A673 (cell line): ENCODE results near the gene IBA57. TPM values are rescaled to one million over a fixed set of nuclear protein-coding genes. Genes with fewer than 3 reads are reported as not detected.

ENCODE experiments used
- BruUV-seq: library from RNA; stranded (reverse); fragments of 400-500 nt; replicated peaks from 2 replicates; lab custom pipeline; 2021; lab: Mats Ljungman, UMichigan
- CTCF ChIA-PET: fragments of 300-600 bp; sonication (Branson Sonifier 250); formaldehyde crosslinking; loops from one replicate; lab custom pipeline; 2022; ENCODE audit warnings: antibody characterized with exemption; lab: Charles Lee
- POLR2A ChIA-PET: fragments of 300-600 bp; sonication (Branson Sonifier 250); formaldehyde crosslinking; loops from one replicate; lab custom pipeline; 2022; ENCODE audit warnings: antibody characterized with exemption; ENCODE audit not compliant: low non-redundant PET; lab: Charles Lee
- DNase-seq: peaks from one replicate; pipeline ENCODE4 v3.0.0-alpha.2; 2015; ENCODE audit warnings: low spot score
- H3K27ac ChIP-seq: fragments of 200-600 bp; sonication (generic); 2 replicates; pipeline ENCODE4 v1.5.1; 2016; ENCODE audit warnings: mixed run types, low read depth, mild to moderate bottlenecking, mixed read lengths, antibody characterized with exemption, low read length; ENCODE audit not compliant: poor library complexity, severe bottlenecking
- H3K27me3 ChIP-seq: fragments of 200-600 bp; sonication (generic); replicated peaks from 2 replicates; pipeline ENCODE4 v1.6.1; 2017; ENCODE audit warnings: mixed run types, low read depth, mild to moderate bottlenecking, mixed read lengths, antibody characterized with exemption, low read length; ENCODE audit not compliant: insufficient read depth, poor library complexity
- H3K36me3 ChIP-seq: fragments of 200-600 bp; sonication (generic); 2 replicates; pipeline ENCODE4 v1.6.1; 2016; ENCODE audit warnings: mixed run types, mild to moderate bottlenecking, mixed read lengths, antibody characterized with exemption, low read length; ENCODE audit not compliant: insufficient read depth, poor library complexity, severe bottlenecking
- H3K4me1 ChIP-seq: fragments of 200-600 bp; sonication (generic); 2 replicates; pipeline ENCODE4 v1.6.1; 2017; ENCODE audit warnings: mixed run types, mild to moderate bottlenecking, mixed read lengths, antibody characterized with exemption, low read length; ENCODE audit not compliant: insufficient read depth, poor library complexity, severe bottlenecking
- H3K4me3 ChIP-seq: fragments of 200-600 bp; sonication (generic); 2 replicates; pipeline ENCODE4 v1.5.1; 2016; ENCODE audit warnings: low read depth, mixed run types, mild to moderate bottlenecking, mixed read lengths, low read length; ENCODE audit not compliant: poor library complexity, severe bottlenecking
- H3K9me3 ChIP-seq: fragments of 200-600 bp; sonication (generic); 2 replicates; pipeline ENCODE4 v1.6.1; 2016; ENCODE audit warnings: mixed run types, low read depth, mild to moderate bottlenecking, mixed read lengths, antibody characterized with exemption, low read length; ENCODE audit not compliant: poor library complexity, severe bottlenecking
- EZH2 ChIP-seq: fragments of 200-600 bp; sonication (generic); IDR thresholded peaks from 2 replicates; pipeline ENCODE4 v1.6.1; 2017; ENCODE audit warnings: borderline replicate concordance, low read depth, mild to moderate bottlenecking, mixed read lengths, antibody characterized with exemption, low read length; ENCODE audit not compliant: poor library complexity, severe bottlenecking
- intact Hi-C: fragments of 100-400 bp; cut with micrococcal nuclease; formaldehyde crosslinking; loops from one replicate; pipeline ENCODE4 v1.10.0; 2022; ENCODE audit not compliant: unreplicated experiment
- total RNA-seq: library from RNA; stranded (reverse); gene quantifications from 2 replicates; pipeline ENCODE4 v1.2.3, GENCODE V29; 2021
- TF ChIP-seq, protein P1 (sequence below): fragments of 300-800, 200-600 bp; sonication (generic); conservative IDR thresholded peaks from 2 replicates; pipeline ENCODE4 v1.5.1; 2017; ENCODE audit warnings: low read depth, mild to moderate bottlenecking, antibody characterized with exemption, low read length, moderate library complexity, mixed read lengths

The IBA57 gene
- total RNA-seq, 1 experiment from 2014 or later: 12.1 TPM

GRCh38 chr1:228120351-228120750, 45.3 kb upstream of the IBA57 start:
- POLR2A ChIA-PET: interaction anchor here (0.6 kb wide), 1 partner anchor 23 kb away, joined by 3 read pairs; no protein-coding TSS in a partner anchor
- no peak for DNase-seq
- Histone ChIP-seq H3K36me3 (no peaks in the 10 kb centered on the region), H3K4me1 (no peaks in the 10 kb centered on the region), H3K27ac (no peak overlapping the region), H3K27me3 (no peaks in the 10 kb centered on the region), H3K9me3 (peaks cover 27% of the 10 kb centered on the region), H3K4me3 (no peak overlapping the region)
- no peak for TF ChIP-seq EZH2
- TF ChIP-seq, protein P1, sequence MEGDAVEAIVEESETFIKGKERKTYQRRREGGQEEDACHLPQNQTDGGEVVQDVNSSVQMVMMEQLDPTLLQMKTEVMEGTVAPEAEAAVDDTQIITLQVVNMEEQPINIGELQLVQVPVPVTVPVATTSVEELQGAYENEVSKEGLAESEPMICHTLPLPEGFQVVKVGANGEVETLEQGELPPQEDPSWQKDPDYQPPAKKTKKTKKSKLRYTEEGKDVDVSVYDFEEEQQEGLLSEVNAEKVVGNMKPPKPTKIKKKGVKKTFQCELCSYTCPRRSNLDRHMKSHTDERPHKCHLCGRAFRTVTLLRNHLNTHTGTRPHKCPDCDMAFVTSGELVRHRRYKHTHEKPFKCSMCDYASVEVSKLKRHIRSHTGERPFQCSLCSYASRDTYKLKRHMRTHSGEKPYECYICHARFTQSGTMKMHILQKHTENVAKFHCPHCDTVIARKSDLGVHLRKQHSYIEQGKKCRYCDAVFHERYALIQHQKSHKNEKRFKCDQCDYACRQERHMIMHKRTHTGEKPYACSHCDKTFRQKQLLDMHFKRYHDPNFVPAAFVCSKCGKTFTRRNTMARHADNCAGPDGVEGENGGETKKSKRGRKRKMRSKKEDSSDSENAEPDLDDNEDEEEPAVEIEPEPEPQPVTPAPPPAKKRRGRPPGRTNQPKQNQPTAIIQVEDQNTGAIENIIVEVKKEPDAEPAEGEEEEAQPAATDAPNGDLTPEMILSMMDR: no peak
- no TSS peak for BruUV-seq
- intact Hi-C loops: no loop called here
- CTCF ChIA-PET: no interaction called here

- no peak overlapping the region for H3K27ac ChIP-seq
- ChIA-PET CTCF (no interaction called here), POLR2A (no interaction called here)
- TSS peak; percentile 61 for BruUV-seq
- intact Hi-C loops: no loop called here
- peaks cover 27% of the 10 kb centered on the region for H3K9me3 ChIP-seq
- no peak for TF ChIP-seq EZH2
- TF ChIP-seq, protein P1: no peak
- no peak overlapping the region for H3K4me3 ChIP-seq
- no peaks in the 10 kb centered on the region for H3K4me1 ChIP-seq
- H3K36me3 ChIP-seq: no peaks in the 10 kb centered on the region
- H3K27me3 ChIP-seq: no peaks in the 10 kb centered on the region
- DNase-seq: no peak
Measured at GRCh38 chr1:228120857-228121489, 44.6 kb upstream of the IBA57 start.

DNA sequence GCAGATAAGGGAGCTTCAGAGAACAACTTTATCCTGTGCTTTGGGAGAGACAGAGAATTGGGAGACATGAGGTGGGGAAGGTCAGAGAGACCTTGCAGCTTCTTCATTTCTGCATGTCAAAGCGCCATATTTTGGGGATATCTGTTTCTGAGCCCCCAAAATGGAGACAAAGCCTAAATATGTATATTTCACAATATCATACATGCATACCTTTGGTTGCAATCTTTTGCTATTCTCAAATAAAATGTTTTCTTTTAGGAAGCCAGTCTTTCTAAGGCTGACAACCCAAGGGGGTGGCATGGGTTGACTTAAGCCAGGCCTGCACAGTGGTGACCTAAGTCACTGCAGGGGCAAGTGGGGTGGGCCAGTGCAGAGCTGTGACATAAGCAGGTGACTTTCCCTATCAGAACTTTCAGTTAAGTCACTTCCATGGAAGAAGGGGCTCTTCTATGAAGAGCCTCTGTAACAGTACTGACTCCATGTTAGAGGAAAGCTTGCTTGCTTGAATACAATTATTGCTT, 42.6 kb upstream of the IBA57 start:
- no peaks in the 10 kb centered on the region for H3K4me1 ChIP-seq
- no peak overlapping the region for H3K27ac ChIP-seq
- ChIA-PET POLR2A (no interaction called here), CTCF (no interaction called here)
- DNase-seq: no peak
- no TSS peak for BruUV-seq
- no peak overlapping the region for H3K4me3 ChIP-seq
- peaks cover 13% of the 10 kb centered on the region for H3K9me3 ChIP-seq
- intact Hi-C loops: no loop called here
- H3K36me3 ChIP-seq: no peaks in the 10 kb centered on the region
- H3K27me3 ChIP-seq: no peaks in the 10 kb centered on the region
- no peak for TF ChIP-seq EZH2
